Measurements from ENCODE around the gene CHRNA4.

The CHRNA4 gene

GRCh38 chr20:63311186-63311832, 49.8 kb downstream of the CHRNA4 start:
- TF ChIP-seq SIN3A (IDR thresholded peaks at IDR 0.05; ENCODE audit: borderline replicate concordance, insufficient read depth, low read length) (no peak), REST (IDR thresholded peaks at IDR 0.05; ENCODE audit: insufficient read depth in 1 of 2, low read depth in 2 of 2, low read length in 2 of 2) (no peak), FOXP2 (optimal IDR thresholded peaks at IDR 0.05; ENCODE audit: borderline replicate concordance, extremely low read depth, extremely low read length, insufficient read depth) (no peak), POLR2AphosphoS5 (IDR thresholded peaks at IDR 0.05; ENCODE audit: low read depth, low read length) (no peak), TAF1 (IDR thresholded peaks at IDR 0.05; ENCODE audit: borderline replicate concordance, insufficient read depth, low read length) (no peak)

GRCh38 chr20:63310265-63310991, 50.7 kb downstream of the CHRNA4 start:
- no peak for TF ChIP-seq FOXP2 (optimal IDR thresholded peaks at IDR 0.05; ENCODE audit: borderline replicate concordance, extremely low read depth, extremely low read length, insufficient read depth)
- TF ChIP-seq REST (IDR thresholded peaks at IDR 0.05; ENCODE audit: insufficient read depth in 1 of 2, low read depth in 2 of 2, low read length in 2 of 2) = no peak
- no peak for TF ChIP-seq SIN3A (IDR thresholded peaks at IDR 0.05; ENCODE audit: borderline replicate concordance, insufficient read depth, low read length)
- TF ChIP-seq TAF1 (IDR thresholded peaks at IDR 0.05; ENCODE audit: borderline replicate concordance, insufficient read depth, low read length) = no peak
- no peak for TF ChIP-seq POLR2AphosphoS5 (IDR thresholded peaks at IDR 0.05; ENCODE audit: low read depth, low read length)

GRCh38 chr20:63309261-63310071, 51.7 kb downstream of the CHRNA4 start:
- TF ChIP-seq FOXP2 (optimal IDR thresholded peaks at IDR 0.05; ENCODE audit: borderline replicate concordance, extremely low read depth, extremely low read length, insufficient read depth) = no peak
- TF ChIP-seq POLR2AphosphoS5 (IDR thresholded peaks at IDR 0.05; ENCODE audit: low read depth, low read length) = no peak
- no peak for TF ChIP-seq SIN3A (IDR thresholded peaks at IDR 0.05; ENCODE audit: borderline replicate concordance, insufficient read depth, low read length)
- no peak for TF ChIP-seq REST (IDR thresholded peaks at IDR 0.05; ENCODE audit: insufficient read depth in 1 of 2, low read depth in 2 of 2, low read length in 2 of 2)
- TF ChIP-seq TAF1 (IDR thresholded peaks at IDR 0.05; ENCODE audit: borderline replicate concordance, insufficient read depth, low read length) = no peak

- TF ChIP-seq POLR2AphosphoS5 (IDR thresholded peaks at IDR 0.05; ENCODE audit: low read depth, low read length) = no peak
- TF ChIP-seq TAF1 (IDR thresholded peaks at IDR 0.05; ENCODE audit: borderline replicate concordance, insufficient read depth, low read length) = no peak
- TF ChIP-seq REST (IDR thresholded peaks at IDR 0.05; ENCODE audit: insufficient read depth in 1 of 2, low read depth in 2 of 2, low read length in 2 of 2) = no peak
- TF ChIP-seq SIN3A (IDR thresholded peaks at IDR 0.05; ENCODE audit: borderline replicate concordance, insufficient read depth, low read length) = no peak
- TF ChIP-seq FOXP2 (optimal IDR thresholded peaks at IDR 0.05; ENCODE audit: borderline replicate concordance, extremely low read depth, extremely low read length, insufficient read depth) = no peak
Measured at GRCh38 chr20:63308218-63308911, 52.8 kb downstream of the CHRNA4 start.

Measured in PFSK-1 (cell line).